ENCODE measurements around the gene GPR141.
A peak's percentile ranks its signal among the peaks of the same experiment; 100 is the strongest.

GPR141 gene

GRCh38 chr7:37786741-37787569 lies 103.4 kb downstream of the GPR141 start:
- DNase-seq, result peak; percentile 88

Measured in suppressor macrophage treated with lipopolysaccharide for 4 hours (primary cell).